HepG2 (cell line): Measurements from ENCODE around the gene RNF4. TPM values are rescaled to one million over a fixed set of nuclear protein-coding genes. Genes with fewer than 3 reads are reported as not detected.

ENCODE experiments used
- ATAC-seq: fragments of 200-7000 bp; cut with Tn5 transposase; 3 replicates; pipeline ENCODE4 v1.9.1; 2020; ENCODE audit warnings: mild to moderate bottlenecking, moderate library complexity
- BruUV-seq: library from RNA; stranded (reverse); fragments of 400-500 nt; replicated peaks from 2 replicates; lab custom pipeline; 2021; lab: Mats Ljungman, UMichigan
- CTCF ChIA-PET: fragments of 300-600 bp; formaldehyde crosslinking; extraction: SDS; loops from one replicate; lab custom pipeline; 2021; ENCODE audit warnings: low total read pairs, inconsistent platforms, low intra/inter-chr PET ratio; lab: Yijun Ruan, JAX
- POLR2A ChIA-PET: fragments of 350-600 bp; sonication (Branson Sonifier 250); formaldehyde crosslinking; loops from one replicate; lab custom pipeline; 2020; ENCODE audit warnings: antibody characterized with exemption, inconsistent platforms; lab: Yijun Ruan, JAX
- DNase-seq: peaks from one replicate; pipeline ENCODE4 v3.0.0-alpha.2; 2015; ENCODE audit warnings: low spot score
- FAIRE-seq: peaks from 3 replicates; lab custom pipeline; 2011; peaks lifted over from hg19 to GRCh38; lab: Jason Lieb, UNC
- H2AFZ ChIP-seq: one replicate; pipeline ENCODE4 v1.6.1; 2011; ENCODE audit warnings: low read length, inconsistent platforms
- H3K27ac ChIP-seq: fragments of 300-600 bp; 3 replicates; pipeline ENCODE4 v1.8.0; 2011; ENCODE audit warnings: mixed run types, mild to moderate bottlenecking, mixed read lengths, low read length, inconsistent platforms; ENCODE audit not compliant: insufficient read depth; ENCODE audit errors: extremely low read length
- H3K27me3 ChIP-seq, 2 experiments: fragments of 200-600 bp in 1 of 2; 2 replicates in 1 of 2; 3 replicates in 1 of 2; pipeline versions ENCODE4 v1.6.0 to v1.8.0; 2011; ENCODE audit warnings: low read length in 2 of 2, mild to moderate bottlenecking in 2 of 2, moderate library complexity in 2 of 2, inconsistent platforms in 1 of 2; ENCODE audit not compliant: insufficient read depth in 2 of 2, control insufficient read depth in 1 of 2
- H3K36me3 ChIP-seq, 2 experiments: fragments of 200-600 bp in 1 of 2; replicated peaks in 1 of 2; 2 replicates in 1 of 2; 3 replicates in 1 of 2; pipeline versions ENCODE4 v1.5.1 to v1.8.0; 2011; ENCODE audit warnings: low read length in 2 of 2, inconsistent platforms in 1 of 2; ENCODE audit not compliant: insufficient read depth in 2 of 2, control insufficient read depth in 1 of 2
- H3K4me1 ChIP-seq: 2 replicates; pipeline ENCODE4 v1.5.1; 2012; ENCODE audit warnings: low read length, inconsistent platforms; ENCODE audit not compliant: insufficient read depth
- H3K4me2 ChIP-seq: 2 replicates; pipeline ENCODE4 v1.6.0; 2011; ENCODE audit warnings: low read depth, low read length, inconsistent platforms
- H3K4me3 ChIP-seq, 3 experiments: fragments of 200-600 bp in 1 of 3; sonication (generic), shearing (Covaris generic) in 1 of 3; replicated peaks in 1 of 3; 2 replicates each; pipeline ENCODE4 v1.5.1; 2011 to 2016; ENCODE audit warnings: low read length in 3 of 3, inconsistent platforms in 2 of 3, low read depth in 2 of 3, mild to moderate bottlenecking in 2 of 3, control low read depth in 1 of 3, mixed read lengths in 1 of 3; ENCODE audit not compliant: insufficient read depth in 1 of 3
- H3K79me2 ChIP-seq: one replicate; pipeline ENCODE4 v1.6.1; 2011; ENCODE audit warnings: low read length, inconsistent platforms; ENCODE audit not compliant: insufficient read depth
- H3K9ac ChIP-seq: 2 replicates; pipeline ENCODE4 v1.6.0; 2011; ENCODE audit warnings: mild to moderate bottlenecking, low read depth, low read length, inconsistent platforms; ENCODE audit not compliant: insufficient read depth
- H3K9me3 ChIP-seq: 2 replicates; pipeline ENCODE4 v1.5.1; 2012; ENCODE audit warnings: mild to moderate bottlenecking, low read length
- H4K20me1 ChIP-seq: 2 replicates; pipeline ENCODE4 v1.6.0; 2011; ENCODE audit warnings: inconsistent platforms, mild to moderate bottlenecking, low read length, moderate library complexity; ENCODE audit not compliant: insufficient read depth
- CENPT ChIP-seq: sonication (generic); formaldehyde crosslinking; IDR thresholded peaks from 2 replicates; pipeline ENCODE4 v1.8.0; 2022; ENCODE audit warnings: low read depth, mild to moderate bottlenecking, moderate library complexity, missing genetic modification reagents
- FIP1L1 ChIP-seq: fragments of 200-400 bp; formaldehyde crosslinking; IDR thresholded peaks from 2 replicates; pipeline ENCODE4 v1.6.1; 2018; ENCODE audit warnings: low read depth, mild to moderate bottlenecking, low read length, moderate library complexity, borderline replicate concordance; ENCODE audit not compliant: insufficient read depth
- FOXP4 ChIP-seq: sonication (generic); formaldehyde crosslinking; IDR thresholded peaks from 2 replicates; pipeline ENCODE4 v1.4.0; 2020; ENCODE audit warnings: missing genetic modification reagents
- NFYB ChIP-seq: sonication (generic); formaldehyde crosslinking; IDR thresholded peaks from 2 replicates; pipeline ENCODE4 v1.4.0; 2020; ENCODE audit warnings: missing genetic modification reagents
- NKX3-1 ChIP-seq: sonication (generic); formaldehyde crosslinking; IDR thresholded peaks from 2 replicates; pipeline ENCODE4 v1.5.0; 2020; ENCODE audit warnings: missing genetic modification reagents
- POLR2AphosphoS2 ChIP-seq: IDR thresholded peaks from 2 replicates; pipeline ENCODE4 v1.6.1; 2011; ENCODE audit warnings: low read depth, low read length, improper control_type of control experiment
- SATB2 ChIP-seq: sonication (generic); formaldehyde crosslinking; IDR thresholded peaks from 2 replicates; pipeline ENCODE4 v1.5.0; 2020; ENCODE audit warnings: missing genetic modification reagents
- SMARCC2 ChIP-seq: fragments of 450-650 bp; IDR thresholded peaks from 2 replicates; pipeline ENCODE4 v1.6.1; 2017; ENCODE audit warnings: antibody characterized with exemption, mild to moderate bottlenecking
- TAF15 ChIP-seq: fragments of 200-400 bp; formaldehyde crosslinking; IDR thresholded peaks from one replicate; pipeline ENCODE4 v1.6.1; 2018; ENCODE audit warnings: mild to moderate bottlenecking, low read depth, low read length; ENCODE audit not compliant: poor library complexity, severe bottlenecking
- XBP1 ChIP-seq: sonication (generic); formaldehyde crosslinking; IDR thresholded peaks from 2 replicates; pipeline ENCODE4 v1.5.0; 2020; ENCODE audit warnings: missing genetic modification reagents
- ZFP82 ChIP-seq: sonication (generic); formaldehyde crosslinking; IDR thresholded peaks from 2 replicates; pipeline ENCODE4 v1.5.1; 2020; ENCODE audit warnings: mild to moderate bottlenecking, missing genetic modification reagents, borderline replicate concordance
- ZNF224 ChIP-seq: sonication (generic); formaldehyde crosslinking; IDR thresholded peaks from 2 replicates; pipeline ENCODE4 v1.5.0; 2020; ENCODE audit warnings: mild to moderate bottlenecking, missing genetic modification reagents
- ZNF260 ChIP-seq: sonication (generic); formaldehyde crosslinking; IDR thresholded peaks from 2 replicates; pipeline ENCODE4 v1.4.0; 2020; ENCODE audit warnings: missing genetic modification reagents, low read depth, mild to moderate bottlenecking, borderline replicate concordance
- ZNF335 ChIP-seq: sonication (generic); formaldehyde crosslinking; IDR thresholded peaks from 2 replicates; pipeline ENCODE4 v1.4.0; 2020; ENCODE audit warnings: missing genetic modification reagents
- ZNF7 ChIP-seq: IDR thresholded peaks from 2 replicates; pipeline ENCODE4 v1.6.1; 2016; ENCODE audit warnings: missing biosample characterization, missing genetic modification reagents
- ZNF709 ChIP-seq: sonication (generic); formaldehyde crosslinking; IDR thresholded peaks from 2 replicates; pipeline ENCODE4 v1.5.0; 2020; ENCODE audit warnings: mild to moderate bottlenecking, missing genetic modification reagents
- WGBS: methylation state at CpG from one replicate; pipeline ENCODE4 v1.1.6; 2017; ENCODE audit warnings: low lambda C conversion rate; 5-methylcytosine and 5-hydroxymethylcytosine counted together
- in situ Hi-C: cut with HindIII; loops from 2 replicates; pipeline ENCODE4 v1.10.0; 2017; ENCODE audit warnings: low pct_unique_long_range_greater_than_20kb; ENCODE audit not compliant: extremely low pct_ligation_motif_present
- intact Hi-C: fragments of 100-400 bp; cut with micrococcal nuclease; formaldehyde crosslinking; loops from one replicate; pipeline ENCODE4 v1.10.0; 2022; ENCODE audit not compliant: unreplicated experiment
- polyA plus RNA-seq, 8 experiments: library from polyadenylated mRNA; depleted of rRNA in 3 of 8; stranded (reverse) in 7 of 8; unstranded in 1 of 8; fragments of >200 nt; fragmentation: Illumina TruSeq in 4 of 8; extraction: Trizol in 4 of 8; gene quantifications; 2 replicates each; pipeline versions ENCODE4 v1.2.1 to v1.2.3, GENCODE V29; 2011 to 2016; ENCODE audit warnings: low read depth in 4 of 8, missing spikeins in 1 of 8, mixed read lengths in 1 of 8; ENCODE audit not compliant: insufficient read depth in 1 of 8
- total RNA-seq, 5 experiments: library from RNA; depleted of rRNA; stranded (reverse); fragments of >200 nt; fragmentation: Illumina TruSeq; extraction: Trizol; gene quantifications; 2 replicates each; pipeline ENCODE4 v1.2.3, GENCODE V29; 2016; ENCODE audit warnings: low read depth in 1 of 5

The RNF4 gene
- total and polyA plus RNA-seq, 2 of the 13 experiments (the other 11 are each of a cell fraction or from before 2014, with no cell fraction given): 38.1 to 45.1 TPM

- 50% methylated on average over 19 of the region's 27 CpGs for WGBS
- H3K27ac ChIP-seq: no peak overlapping the region
- FAIRE-seq: no peak
- H3K4me1 ChIP-seq: peaks cover 12% of the 10 kb centered on the region
- H3K9me3 ChIP-seq: no peaks in the 10 kb centered on the region
- H2AFZ ChIP-seq: no peak overlapping the region
- intact Hi-C loops: loop anchor here (5.0 kb wide), 1 partner anchor 442 kb away; the partner anchor contains the start of gene NELFA
- ChIA-PET POLR2A (no interaction called here), CTCF (no interaction called here)
- no peaks in the 10 kb centered on the region for H3K36me3 ChIP-seq
- H3K4me2 ChIP-seq: no peak overlapping the region
- no peaks in the 10 kb centered on the region for H4K20me1 ChIP-seq
- H3K4me3 ChIP-seq: no peak overlapping the region
- in situ Hi-C loops: no loop called here
- no peak for TF ChIP-seq ZNF260 (CRISPR knock-in tag)
- no peak for TF ChIP-seq SMARCC2
- no peak for TF ChIP-seq FOXP4 (CRISPR knock-in tag)
- no peak for TF ChIP-seq ZNF224 (CRISPR knock-in tag)
- no peak for TF ChIP-seq XBP1 (CRISPR knock-in tag)
- TF ChIP-seq NFYB (CRISPR knock-in tag): no peak
- no peak for TF ChIP-seq POLR2AphosphoS2
- no peak for TF ChIP-seq TAF15
- TF ChIP-seq ZNF709: no peak
- TF ChIP-seq ZNF7: no peak
- TF ChIP-seq ZFP82: no peak
- TF ChIP-seq NKX3-1 (CRISPR knock-in tag): no peak
- no peak for TF ChIP-seq SATB2 (CRISPR knock-in tag)
- TF ChIP-seq ZNF335 (CRISPR knock-in tag): no peak
- no peak for TF ChIP-seq CENPT (CRISPR knock-in tag)
- no peak for TF ChIP-seq FIP1L1
- DNase-seq: no peak
- no TSS peak for BruUV-seq
- H3K79me2 ChIP-seq: no peaks in the 10 kb centered on the region
- no peak overlapping the region for H3K9ac ChIP-seq
- H3K27me3 ChIP-seq: peaks cover 4 to 34% of the 10 kb centered on the region in 2 experiments; a peak in 4 of 5 replicates
- no peak for ATAC-seq
These were observed 19.2 kb upstream of the RNF4 start for GRCh38 chr4:2449511-2450392.
